Germinal center (tissue), 1 donor: ENCODE results near the gene COBLL1.

Experiments used
- DNase-seq: peaks from one replicate; pipeline ENCODE4 v3.0.0; 2012; ENCODE audit warnings: mixed read lengths, low spot score

The COBLL1 gene

DNA sequence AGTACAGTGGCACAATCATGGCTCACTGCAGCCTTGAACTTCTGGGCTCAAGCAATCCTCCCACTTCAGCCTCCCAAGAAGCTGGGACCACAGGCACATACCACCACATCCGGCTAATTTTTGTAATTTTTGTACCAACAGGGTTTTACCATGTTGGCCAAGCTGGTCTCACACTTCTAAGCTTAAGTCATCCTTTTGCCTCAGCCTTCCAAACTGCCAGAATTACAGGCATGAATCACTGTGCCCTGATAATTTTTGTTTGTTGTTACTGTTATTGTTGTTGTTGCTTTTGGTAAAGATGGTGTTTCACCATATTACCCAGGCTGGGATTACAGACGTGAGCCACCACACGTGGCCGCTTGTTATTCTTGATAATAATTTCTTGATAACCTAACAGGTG, 10.5 kb upstream of the COBLL1 start:
- DNase-seq: no peak

DNA sequence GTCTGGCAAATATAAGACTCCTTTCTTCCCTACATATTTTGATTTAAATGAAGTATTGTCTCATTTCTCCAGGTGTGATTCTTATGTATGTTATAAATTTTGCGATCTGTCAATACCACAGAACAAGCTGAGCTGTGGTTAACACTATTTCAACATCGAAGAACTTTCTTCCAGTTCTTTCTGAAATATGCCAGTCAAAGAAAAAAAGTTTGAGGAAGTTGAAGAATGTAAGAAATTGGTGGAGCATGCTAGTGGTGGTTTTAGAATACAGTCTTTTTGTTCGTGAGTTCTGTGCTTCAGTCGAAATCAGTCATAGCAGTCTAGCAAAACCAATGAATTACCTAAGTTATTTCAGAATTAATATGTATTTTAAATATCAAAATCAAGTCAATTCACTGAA, 8.6 kb upstream of the COBLL1 start:
- no peak for DNase-seq

DNA sequence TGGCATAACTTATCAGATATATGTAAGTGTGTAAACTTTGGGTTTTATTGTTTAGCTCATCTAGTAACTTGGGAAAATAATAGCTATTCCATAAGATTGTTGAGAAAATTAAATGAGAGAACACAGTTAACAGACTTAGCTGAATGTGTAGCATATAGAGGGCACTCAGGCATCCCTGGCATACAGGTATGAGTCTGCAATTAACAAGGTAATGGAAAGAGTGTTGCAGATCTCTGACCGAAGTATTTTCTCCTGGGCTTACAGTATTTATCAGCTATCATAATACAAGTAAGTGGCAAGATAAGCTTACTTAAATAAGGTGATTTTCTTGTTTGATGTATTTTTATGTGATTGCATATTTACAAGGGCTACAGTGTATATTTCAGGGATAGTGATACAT, 7.9 kb upstream of the COBLL1 start:
- DNase-seq: no peak

DNA sequence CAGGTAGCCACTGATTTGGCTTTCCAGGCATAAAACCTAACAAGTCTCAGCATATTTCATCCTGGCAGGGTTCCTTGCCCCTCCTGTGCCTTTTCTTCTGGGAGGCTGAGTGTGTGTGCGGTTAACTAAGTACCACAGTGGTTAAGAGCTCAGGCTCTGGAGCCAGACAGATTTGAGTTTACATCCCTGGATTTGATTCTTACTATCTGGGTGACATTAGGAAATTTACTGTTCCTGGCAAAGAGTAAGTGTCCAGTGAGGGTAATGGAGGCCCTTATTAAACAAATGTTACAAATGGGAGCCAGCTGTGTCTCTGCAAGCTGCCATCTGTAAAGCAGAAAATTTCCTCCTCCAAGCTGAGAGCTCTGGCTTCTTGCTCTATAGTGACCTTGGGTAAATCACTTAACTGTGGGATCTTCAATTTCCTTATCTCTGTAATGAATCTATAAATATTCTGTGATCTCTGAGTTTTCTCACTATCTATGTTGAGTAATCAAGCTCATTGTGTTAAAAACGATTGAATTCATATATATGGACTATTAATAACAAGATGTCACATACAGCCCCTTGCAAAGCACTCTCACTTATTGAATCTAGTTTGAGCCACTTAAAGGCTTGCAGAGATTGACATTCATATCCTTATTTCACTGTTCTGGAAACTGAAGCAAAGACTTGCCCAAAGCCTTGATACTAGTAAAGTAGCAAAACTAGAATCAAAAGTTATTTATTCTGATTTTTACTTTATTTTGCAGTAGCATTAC, 6.5 kb upstream of the COBLL1 start:
- no peak for DNase-seq

DNA sequence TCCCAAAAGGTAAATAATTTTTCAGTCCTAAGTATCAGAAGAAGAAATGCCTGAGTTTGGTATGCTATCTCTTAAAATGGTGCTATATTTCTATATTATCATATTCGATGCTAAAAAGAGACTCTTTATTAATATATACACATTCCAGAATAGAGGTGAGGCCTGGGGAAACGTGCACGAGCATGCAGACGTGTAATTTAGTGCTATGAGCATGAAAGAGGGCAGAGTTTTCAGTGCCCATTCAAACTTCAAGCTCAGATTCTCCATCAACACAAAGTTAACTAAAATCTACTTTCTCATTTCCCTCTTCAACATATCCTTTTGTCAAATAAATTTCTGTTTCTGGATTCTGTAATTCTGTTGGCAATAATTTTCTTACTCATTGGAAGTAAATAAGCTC, 5.7 kb upstream of the COBLL1 start:
- no peak for DNase-seq

DNA sequence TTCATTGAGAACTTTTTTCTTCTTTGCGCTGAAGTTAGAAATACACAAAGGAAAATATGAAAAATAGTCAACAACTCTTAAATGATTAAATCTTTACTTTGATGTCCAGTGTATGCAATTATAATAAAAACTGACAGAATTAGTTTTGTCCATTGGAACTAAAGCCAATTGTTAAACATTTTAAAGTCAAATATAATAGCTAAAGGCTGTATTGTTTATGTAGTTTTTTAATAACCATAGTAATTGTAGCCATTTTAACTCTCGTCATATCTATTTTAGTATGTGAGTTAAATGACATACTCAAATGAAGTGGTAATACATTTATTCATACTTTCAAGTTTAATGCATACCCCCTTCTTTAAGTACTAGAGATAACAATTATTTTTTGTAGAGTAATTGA, 4.7 kb upstream of the COBLL1 start:
- DNase-seq: no peak

DNA sequence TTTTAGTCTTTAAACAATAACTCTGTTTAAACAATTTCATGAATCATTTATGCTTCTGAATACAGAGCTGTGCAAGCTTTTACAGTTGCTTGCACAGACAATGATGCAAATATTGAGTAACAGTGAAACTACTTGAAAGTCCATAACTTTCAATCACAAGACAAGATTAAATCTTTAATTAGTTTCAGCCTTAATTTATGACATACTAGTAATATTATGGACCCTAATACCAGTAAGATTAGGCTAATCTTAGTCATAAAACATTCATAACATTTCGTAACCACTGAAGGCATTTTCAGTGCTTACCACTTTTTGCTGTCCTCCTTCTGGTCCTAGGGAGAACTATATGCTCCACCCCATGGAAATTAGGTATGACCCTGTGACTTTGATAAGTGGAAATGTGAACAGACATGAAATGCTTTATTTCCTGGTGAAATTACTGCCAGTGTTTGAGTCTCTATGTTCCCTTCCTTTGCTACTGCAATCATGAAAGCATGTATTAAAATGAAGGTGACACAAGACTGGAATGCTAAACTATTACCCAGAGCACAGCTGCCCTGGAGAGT, 1.8 kb upstream of the COBLL1 start:
- DNase-seq: no peak

DNA sequence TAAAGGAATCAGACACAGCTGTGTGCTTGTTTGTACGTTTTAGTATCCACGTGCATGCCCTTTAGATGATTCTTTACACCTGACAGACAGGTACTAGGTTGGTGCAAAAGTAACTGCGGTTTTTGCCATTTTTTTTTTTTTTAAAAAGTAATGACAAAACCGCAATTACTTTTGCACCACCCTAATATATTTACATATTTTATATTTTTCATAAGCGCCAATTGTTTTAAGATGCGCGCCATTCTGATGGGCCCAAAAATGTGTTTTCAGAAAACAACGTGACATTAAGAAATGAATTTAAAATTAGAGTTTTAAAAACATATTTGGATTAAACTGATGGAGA, 972 bp upstream of the COBLL1 start:
- no peak for DNase-seq

DNA sequence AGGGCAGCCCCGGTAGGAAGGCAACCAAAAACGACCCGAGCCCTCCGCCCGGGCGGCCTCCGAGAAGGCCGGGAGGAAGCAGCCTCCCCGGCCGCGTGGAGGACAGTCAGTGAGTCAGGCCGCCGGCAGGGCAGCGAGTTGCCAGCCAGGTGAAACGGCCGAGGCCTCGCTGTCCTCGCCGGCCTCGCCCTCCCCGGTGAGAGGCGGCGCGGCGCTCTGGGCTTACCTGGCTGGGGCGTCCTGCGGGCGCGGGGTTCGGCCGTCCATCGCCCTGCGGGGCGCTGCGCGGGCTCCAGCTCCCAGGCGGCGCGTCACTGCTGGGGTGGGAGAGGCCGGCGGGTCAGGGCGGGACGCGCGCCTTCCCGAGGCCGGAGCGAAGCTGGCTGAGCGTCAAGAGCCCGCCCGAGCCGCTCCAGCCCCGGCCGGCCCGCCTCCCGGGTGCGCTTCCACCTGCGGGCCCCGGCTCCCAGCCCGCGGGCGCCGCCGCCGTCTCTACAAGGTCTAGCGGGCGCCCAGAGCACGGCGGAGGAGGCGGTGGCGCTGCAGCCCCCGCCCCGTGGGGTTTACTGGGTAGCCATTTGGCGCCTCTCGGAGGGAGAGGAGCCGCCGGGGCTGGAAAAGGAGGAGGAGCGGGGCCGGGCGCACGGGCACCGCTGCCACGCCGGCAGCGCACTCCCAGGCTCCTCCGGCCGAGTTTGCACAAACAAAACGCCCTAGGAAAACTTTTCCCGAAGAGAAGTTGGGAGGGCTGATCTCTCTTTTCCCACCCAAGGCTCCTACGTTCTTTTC, 499 bp downstream of the COBLL1 start:
- peak; percentile 81 for DNase-seq

DNA sequence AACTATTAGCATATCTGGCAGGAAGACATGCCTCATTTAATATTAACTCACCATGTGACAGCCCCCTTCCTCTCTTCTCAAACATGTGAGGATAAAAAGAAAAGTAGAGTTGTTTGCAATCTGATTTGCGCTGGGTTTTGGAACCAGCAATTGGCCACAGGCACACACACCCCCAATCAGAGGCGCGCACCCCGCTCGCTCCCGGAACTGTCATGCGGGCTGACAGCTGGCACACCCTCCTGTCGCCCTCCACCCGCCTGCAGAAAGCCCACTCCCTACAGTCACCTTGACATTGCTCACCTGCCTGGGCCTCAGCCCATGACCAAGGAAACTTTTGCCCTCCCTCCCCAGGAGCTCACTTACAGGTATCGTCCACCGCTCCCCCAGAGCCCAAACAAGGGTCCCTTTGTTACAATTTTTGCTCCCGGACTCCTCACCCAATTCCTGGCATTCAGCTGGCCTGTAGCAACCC, 1.1 kb downstream of the COBLL1 start:
- peak; percentile 71 for DNase-seq

DNA sequence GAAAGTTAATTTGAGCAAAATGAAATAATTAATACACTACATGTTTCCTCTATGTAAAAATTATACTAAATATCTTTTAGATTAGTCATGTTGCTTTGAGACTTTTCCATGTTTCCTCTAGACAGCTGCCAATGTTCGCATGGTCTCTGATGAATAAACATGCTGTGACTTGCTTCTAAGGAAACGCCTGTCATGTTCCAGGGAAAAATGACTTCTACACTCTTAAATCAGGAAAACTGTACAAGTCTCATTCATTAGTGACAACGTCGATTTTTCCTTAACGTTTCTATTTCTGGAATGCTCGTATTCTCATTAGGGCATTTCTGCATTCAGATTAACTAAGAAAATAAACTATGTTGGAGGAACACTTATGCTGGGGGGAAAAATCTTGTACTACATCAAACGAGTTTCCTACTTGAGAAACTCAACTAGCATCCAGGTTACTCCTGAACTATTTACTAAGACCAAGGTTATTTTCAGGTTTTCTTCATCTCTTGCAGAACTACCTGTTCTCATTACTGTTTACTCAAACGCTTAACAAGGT, 1.6 kb downstream of the COBLL1 start:
- no peak for DNase-seq

DNA sequence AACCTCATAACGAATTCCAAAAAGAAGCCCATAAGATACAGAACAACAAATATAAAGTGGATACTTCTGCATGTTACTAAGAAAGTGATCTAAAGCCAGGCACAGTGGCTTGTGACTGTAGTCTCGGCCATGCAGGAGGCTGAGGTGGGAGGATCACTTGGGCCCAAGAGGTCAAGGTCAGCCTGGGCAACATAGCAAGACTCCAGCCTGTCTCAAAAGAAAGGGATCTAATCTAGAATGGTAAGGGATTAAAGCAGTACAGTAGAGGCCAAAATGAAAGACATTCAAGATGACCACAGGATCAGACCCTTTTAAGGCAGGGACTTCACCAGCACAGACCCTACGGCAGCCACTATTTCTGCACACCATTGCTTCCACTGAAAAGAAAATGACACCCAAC, 3.8 kb downstream of the COBLL1 start:
- no peak for DNase-seq

DNA sequence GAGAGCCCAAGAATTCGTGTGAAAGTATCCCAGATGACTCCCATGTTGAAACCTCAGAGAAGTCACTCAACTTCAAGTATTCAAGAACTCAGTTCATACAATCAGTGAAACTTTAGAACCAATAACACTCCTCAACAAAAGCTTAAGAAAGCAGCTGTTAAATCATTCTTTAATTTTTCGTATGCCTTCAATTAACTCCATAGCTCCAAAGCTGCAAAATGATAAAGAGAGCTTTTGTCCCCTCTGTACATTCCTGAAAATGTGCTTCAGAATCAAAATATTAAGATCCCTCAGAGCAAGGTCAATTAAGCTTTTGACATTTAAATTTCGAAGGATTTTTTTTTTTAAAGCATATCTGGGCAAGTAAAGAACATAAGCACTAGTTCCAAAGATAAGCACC, 4.7 kb downstream of the COBLL1 start:
- no peak for DNase-seq

DNA sequence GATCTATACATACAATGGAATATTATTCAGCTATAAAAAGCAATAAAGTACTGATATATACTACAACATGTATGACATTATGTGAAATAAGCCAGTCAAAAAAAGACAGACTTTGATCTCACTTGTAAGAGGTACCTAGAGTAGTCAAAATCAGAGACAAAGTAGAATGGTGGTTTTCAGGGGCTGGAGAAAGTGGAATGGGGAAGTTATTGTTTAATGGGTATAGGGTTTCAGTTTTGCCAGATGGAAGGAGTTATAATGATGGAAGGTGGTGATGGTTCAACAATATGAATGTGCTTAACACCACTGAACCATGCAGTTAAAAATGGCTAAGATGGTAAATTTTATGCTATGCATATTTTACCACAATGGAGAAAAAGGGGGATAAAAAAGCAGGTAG, 6.3 kb downstream of the COBLL1 start:
- DNase-seq: no peak

DNA sequence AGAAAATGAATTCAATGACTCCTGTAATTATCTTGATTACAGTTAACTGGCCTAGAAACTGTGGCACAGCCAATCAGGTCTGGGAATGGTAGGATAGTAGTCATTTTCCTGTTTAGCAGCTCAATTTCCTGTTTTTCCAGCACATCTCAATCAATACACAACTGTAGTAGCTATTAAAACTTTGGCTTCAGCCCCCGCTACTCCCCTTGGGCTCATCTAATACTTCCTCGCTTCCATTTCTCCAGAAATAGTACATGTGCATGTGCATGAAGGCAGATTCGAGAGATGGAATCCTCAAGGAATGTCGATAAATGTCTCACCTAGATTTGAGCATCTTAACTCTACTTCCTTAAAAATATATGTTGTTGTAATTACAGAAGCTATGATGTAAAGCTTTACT, 9.7 kb downstream of the COBLL1 start:
- no peak for DNase-seq

DNA sequence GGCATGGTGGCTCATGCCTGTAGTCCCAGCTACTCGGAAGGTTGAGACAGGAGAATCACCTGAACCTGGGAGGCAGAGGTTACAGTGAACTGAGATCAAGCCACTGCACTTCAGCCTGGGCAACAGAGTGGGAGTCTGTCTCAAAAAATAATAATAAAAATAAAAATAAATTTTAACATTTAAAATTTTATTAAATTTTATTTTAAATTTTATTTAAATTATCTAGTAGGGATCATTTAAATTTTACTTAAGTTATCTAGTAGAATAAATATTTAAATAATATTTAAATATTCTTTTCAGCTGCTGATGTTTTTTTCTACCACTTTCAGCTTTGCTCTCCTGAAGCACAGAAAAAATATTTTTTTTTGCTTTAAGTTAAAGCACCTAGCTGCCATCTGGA, 10.4 kb downstream of the COBLL1 start:
- DNase-seq: no peak

DNA sequence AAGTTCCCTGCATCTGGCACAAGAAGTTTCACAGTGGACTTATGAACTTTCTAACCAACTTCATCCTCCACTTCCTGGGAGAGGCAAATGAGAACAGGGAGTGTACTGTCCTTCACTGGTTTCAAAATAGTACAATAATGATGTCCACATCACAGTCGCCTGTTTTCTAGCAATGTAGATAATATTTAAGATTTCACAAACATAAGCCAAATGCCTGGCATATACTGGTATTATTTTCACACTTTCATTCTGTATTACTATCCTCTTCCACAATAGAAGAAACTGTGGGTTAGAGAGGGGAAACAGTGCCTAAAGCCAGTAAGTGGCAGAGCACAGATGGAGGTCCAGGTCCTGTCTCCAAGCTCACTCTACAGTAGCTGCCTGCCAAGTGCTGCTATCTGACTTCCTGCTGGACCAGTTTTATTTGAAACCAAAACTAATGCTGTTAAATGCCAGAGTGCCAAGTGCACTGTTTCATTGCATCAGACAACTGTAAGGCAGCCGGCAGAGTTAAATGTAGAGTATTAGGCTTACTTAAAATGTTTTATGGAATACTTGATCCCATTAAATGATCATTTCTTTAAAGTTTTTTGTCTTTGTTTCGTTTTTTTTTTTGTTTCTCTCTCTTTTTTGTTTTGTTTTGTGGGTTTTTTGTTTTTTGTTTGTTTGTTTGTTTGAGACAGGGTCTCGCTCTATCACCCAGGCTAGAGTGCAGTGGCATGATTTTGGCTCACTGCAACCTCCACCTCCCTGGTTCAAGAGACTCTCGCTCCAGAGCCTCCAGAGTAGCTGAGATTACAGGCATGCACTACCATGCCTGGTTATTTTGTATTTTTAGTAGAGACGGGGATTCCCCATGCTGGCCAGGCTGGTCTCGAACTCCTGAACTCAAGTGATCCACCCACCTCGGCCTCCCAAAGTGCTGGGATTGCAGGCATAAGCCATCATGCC, 15.1 kb downstream of the COBLL1 start:
- DNase-seq: no peak

DNA sequence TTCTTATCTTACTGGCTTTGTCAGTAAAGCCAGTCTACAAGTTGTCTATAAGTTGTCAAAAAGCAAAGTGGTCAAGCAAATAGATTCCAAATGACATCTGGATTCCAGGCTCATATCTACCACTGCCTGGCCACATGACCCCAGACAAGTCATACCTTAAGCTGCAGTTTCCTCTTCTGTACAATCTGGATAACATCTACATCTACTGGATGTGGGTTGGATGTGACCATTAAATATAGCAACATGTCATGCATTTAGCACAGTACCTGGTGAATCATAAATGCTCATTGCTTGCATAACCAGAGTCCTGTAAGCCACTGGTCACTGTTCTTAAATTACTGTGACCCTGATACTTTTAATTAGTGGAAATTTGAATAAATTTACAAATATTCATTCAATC, 16.8 kb downstream of the COBLL1 start:
- no peak for DNase-seq

DNA sequence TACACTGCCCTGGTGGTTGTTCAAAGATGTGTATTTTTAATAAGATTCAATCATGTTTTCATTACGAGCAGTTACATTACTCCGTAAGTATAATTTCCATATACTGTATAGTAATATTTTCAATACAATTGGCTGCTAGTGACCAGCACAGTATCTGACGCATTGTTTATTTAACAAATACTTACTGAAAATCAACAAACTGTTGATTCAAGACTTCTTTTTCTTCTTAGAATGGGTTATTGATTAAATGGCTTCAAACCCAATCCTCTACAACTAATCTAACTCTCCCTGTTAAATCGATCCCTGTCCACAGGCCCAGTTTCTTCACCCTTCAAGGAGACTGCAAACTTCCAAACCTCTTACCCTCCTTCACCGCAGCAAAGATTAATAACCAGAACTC, 18.5 kb downstream of the COBLL1 start:
- no peak for DNase-seq

DNA sequence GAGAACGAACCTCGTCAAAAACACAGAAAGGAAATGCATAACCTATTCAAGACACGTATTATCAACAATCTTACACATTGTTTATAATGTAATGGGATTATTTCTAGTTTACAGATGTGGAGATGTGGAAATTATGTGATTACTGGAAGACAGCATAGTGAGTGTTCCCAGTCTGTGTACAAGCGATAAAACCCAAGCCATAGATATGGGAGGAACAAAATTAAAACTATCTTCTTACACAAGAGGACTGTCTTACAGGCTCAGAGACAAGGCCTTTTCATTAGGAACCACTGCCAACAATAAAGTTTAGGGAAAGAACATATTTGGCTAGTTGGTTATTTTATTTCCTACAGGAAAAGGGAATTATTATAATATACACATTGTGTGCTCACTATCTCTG, 20.3 kb downstream of the COBLL1 start:
- DNase-seq: no peak

DNA sequence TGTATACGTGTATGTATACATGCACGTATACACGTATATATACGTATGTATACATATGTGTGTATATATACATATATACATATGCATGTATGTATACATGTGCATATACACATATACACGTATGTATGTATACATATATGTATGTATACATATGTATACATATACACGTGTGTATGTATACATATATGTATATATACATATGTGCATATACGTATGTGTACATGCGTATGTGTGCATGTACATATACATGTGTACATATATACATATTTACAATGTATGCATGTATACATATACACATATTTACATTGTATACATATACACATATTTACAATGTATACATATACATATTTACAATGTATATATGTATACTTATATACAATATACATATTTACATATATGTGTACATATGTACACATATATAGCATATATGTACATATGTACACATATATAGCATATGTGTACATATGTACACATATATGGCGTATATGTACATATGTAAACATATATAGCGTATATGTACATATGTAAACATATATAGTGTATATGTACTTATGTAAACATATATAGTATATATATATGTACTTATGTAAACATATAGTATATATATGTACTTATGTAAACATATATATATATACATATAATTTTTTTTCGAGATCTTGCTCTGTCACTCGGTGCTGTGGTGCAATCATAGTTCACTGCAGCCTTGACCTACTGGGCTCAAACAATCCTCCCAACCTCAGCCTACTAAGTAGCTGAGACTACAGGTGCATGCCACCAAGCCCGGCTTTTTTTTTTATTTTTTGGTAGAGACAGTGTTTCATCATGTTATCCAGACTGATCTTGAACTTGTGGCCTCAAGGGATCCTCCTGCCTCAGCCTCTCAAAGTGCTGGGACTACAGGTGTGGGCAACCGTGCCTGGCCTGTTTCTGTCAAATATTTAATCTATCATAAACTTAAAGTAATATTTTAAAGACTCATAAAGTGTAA, 23.2 kb downstream of the COBLL1 start:
- DNase-seq: no peak
